Gastroesophageal sphincter (tissue), 3 donors: Measurements from ENCODE around the gene INSIG1.

Experiments
- CTCF ChIP-seq, 4 experiments: fragments of 200-600 bp in 2 of 4; fragments of 450-650 bp in 2 of 4; sonication (generic) in 1 of 4; IDR thresholded peaks; one replicate each; pipeline ENCODE4 v1.5.1; 2017 to 2019; ENCODE audit warnings: antibody characterized with exemption in 4 of 4, mild to moderate bottlenecking in 2 of 4, moderate library complexity in 2 of 4
- EP300 ChIP-seq: sonication (generic); formaldehyde crosslinking; IDR thresholded peaks from one replicate; pipeline ENCODE4 v1.6.1; 2017; ENCODE audit warnings: antibody characterized with exemption, mild to moderate bottlenecking
- POLR2A ChIP-seq, 2 donors: fragments of 450-650 bp; IDR thresholded peaks; one replicate each; pipeline ENCODE4 v1.6.1; 2017; ENCODE audit warnings: antibody characterized with exemption in 2 of 2, mild to moderate bottlenecking in 2 of 2, moderate library complexity in 1 of 2
- POLR2AphosphoS5 ChIP-seq: sonication (generic); formaldehyde crosslinking; IDR thresholded peaks from one replicate; pipeline ENCODE4 v1.6.1; 2017; ENCODE audit warnings: antibody characterized with exemption

DNA sequence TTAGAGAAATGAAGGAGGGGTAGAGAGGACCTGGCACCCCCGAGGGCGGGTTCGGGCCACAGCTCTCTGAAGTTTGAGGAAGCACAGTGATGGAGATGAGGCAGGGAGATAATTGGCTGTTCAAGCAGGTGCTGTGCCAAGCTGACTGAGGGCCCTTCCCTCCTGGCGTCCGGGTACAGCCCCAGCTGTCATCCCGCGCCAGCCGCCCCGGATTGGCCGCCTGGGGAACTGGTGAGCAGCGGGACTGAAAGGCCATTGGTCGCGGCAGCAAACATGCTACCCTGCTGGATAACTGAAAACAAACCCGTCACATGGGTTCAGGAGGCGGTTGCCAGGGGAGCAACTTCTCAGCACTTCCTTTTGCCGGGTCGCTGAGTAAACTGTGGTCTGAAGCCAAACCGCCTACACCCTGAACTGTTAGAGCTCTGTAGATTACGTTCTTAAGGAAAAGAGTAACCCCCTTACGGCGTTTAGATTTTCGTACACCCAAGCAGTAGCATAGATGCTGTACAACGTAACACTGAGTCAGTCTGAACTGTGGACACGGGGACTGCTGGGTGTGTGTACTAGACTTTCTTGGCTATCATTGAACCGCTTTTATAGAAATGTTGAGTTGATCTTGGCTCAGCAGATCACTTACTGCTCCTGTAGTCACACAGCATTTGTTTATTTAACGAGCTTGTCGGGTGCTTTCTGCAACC lies 1.3 kb downstream of the INSIG1 start:
- TF ChIP-seq CTCF (IDR thresholded peaks at IDR 0.05) (peak in 2 of 4 experiments; percentile 9 to 28), POLR2A (IDR thresholded peaks at IDR 0.05) (peak in 1 of 2 donors; percentile 5), EP300 (no peak), POLR2AphosphoS5 (peak; percentile 56)
